ENCODE data around the gene PELI1.

Gene PELI1, protein sequence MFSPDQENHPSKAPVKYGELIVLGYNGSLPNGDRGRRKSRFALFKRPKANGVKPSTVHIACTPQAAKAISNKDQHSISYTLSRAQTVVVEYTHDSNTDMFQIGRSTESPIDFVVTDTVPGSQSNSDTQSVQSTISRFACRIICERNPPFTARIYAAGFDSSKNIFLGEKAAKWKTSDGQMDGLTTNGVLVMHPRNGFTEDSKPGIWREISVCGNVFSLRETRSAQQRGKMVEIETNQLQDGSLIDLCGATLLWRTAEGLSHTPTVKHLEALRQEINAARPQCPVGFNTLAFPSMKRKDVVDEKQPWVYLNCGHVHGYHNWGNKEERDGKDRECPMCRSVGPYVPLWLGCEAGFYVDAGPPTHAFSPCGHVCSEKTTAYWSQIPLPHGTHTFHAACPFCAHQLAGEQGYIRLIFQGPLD

DNA sequence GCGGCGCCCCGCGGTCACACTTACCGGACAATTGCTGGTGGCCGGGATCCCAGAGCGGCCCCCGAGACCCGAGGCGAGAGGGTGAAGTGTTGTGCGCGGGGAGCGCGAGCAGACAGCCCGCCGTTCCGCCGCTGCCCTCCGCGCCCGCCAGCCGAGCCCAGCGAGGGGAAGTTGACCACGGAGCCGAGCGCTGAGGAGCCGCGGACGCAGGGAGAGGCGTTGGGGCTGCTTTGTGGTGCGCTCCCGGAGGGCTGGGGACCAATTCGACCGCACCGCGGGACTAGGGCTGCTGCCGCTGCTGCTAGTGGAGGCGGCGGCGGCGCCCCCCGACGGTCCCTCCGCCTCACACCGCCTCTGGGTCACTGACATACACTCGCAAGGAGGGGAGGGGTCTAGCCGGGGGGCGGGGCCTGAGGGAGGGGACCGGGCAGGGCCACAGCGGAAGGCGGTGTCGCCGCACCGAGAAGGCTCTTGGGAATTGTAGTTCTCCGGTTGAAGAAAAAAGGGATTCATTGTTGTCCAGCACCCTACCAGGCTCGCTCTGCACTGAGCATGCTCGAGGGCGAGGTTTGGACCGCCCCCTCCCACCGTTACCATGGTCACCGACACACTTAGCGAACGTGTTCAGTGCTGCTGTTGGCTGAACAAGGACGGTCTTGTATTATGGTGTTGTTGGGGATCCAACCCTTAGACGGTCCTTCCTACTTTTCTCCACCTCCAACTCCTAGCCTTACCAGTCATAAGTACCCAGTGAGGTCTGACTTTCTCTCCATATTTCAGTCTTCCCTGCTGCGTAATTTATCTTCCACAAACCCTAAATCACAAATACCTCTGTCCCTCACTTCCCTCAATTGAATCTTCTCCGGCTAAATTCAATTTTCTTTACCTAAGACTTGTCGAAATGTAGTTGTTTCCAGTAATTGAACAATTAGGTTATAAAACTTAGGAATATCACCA lies at the start of gene PELI1:
TSS of gene PELI1 (minus strand) at position 364 of the 957 bp plus-strand sequence. CDS start 36,110 bp downstream, outside the sequence.
- DNase-seq: peak; percentile 98

DNA sequence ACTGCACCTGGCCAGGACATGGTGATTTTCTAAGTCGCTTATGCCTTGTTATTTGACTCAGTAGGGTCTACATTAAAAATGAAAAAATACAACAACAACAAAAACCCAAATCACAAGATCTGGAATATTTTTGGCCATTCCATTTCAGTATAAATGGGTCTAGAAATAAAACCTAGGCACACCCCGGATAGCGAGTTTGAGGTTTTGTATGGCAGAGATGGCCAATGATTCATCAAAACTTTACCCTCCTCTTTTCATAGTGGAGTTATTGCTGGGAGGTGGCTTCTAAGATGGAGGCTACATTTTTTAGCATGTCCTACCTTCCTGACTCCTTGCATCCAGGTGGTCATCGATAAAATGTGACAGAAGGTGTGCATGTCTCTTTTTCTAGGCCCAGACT lies 49.3 kb upstream of the PELI1 start:
- DNase-seq: no peak

DNA sequence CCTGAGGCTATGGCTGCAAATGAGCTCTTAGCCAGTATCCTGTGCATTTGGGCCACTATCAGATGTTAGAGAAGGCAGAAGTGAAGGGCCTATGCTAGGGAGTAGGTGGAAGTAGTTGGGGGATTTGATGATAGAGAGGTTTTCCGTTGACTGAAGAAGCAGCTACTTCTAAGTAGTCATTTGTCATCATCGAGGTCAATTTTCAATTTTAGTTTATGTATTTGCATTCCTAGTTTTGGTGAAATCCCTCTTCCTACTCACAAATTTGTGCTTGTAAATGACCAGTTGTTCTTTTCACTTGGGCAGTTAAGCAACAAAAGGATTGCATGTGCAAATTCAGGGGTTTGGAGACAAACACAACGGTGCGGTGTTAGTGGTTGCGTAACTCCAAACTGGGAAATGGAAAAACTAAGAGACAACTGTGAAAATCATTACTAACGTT lies 48.5 kb upstream of the PELI1 start:
- DNase-seq: no peak

DNA sequence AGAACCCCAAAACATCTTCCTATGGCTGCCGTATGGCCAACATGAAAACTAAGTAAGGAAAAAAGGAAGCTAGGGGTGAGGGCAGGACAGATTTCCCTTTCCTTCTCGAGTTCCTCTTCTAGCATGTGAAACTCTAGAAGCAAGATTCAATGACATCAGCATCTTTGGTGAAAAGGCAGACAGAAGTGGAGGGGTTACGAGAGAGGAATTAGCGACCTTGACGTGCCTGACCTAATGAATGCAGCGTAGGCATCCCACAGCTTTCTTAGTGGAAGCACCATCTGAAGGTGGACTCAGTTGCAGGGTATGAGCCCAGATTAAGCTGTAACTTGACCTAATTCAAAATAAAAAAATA lies 47.9 kb upstream of the PELI1 start:
- DNase-seq: no peak

DNA sequence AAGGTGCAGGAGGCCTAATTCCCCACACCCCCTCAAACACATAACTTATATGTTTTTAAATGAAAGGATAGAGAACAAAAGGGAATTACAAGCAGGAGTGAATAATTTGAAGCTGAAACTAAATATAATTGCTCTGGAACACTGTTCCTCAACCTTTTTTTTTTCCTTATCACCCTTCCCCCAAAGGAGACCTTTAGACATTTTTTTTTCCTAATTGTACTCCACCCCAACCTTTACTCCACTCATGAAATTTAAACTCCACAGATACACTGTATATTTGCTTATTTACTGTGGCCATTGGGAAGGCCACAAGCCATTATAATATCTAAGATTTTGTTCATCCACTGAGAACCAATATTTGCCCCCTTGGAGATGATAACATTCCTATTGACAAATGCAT lies 45.4 kb upstream of the PELI1 start:
- no peak for DNase-seq

DNA sequence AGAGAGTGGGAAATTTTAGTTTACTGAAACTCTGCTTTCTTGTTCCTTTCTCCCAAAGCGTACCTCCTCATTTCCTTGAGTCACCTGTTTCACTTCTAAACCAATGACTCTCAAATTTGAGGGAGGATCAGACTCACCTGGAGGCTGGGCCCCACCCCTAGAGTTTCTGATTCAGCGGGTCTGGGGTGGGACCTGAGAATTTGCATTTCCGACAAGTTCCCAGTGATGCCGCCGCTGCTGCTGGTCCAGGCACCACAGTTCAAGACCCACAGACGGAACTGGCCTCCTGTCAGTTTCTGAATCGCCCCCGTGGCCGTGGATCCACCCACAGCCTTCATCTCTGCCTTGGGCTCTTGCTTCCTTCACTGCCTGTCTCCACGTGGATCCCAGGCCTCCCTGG lies 44.9 kb upstream of the PELI1 start:
- DNase-seq: no peak

DNA sequence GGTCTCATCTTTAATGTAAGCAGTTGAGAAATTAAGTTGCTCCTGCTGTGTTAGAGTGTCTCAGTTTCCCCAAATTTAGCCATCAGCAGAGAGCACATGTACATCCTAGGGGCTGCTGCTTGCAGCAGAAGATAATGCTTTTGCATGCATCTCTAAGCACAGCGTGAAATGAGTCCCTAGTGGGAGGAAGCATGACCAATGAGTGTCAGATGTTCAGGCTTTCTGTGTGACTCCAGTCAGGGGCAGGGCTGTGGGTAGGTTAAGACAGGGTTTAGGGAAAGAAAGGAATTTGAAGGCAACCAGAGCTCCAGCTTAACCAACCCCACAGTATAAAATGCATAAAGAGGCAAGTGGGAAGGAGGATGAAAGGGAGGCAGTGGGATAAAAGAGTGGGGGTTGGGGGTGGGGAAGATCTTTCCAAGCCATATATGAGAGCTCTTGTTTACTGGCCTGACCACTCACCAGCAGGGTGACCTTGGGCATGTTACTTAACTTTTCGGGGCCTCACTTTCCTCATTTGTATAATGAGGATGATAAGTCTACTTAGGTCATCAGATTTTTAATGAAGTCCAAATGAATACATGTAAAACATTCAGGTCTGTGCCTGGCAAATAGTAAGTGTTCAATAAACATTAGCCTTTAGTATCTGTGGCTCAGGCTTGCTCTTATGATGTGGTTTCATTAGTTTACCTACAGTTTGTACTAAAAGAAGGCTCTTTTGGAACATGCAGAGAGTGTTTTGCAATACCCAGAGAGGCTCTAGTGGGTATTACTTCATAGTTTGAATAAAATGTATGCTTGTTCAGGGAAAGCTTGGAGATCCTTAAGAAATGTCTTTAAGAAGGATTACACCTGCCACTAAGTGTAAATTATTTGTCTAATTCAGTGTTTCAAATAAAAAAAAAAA lies 42.7 kb upstream of the PELI1 start:
- DNase-seq: no peak

DNA sequence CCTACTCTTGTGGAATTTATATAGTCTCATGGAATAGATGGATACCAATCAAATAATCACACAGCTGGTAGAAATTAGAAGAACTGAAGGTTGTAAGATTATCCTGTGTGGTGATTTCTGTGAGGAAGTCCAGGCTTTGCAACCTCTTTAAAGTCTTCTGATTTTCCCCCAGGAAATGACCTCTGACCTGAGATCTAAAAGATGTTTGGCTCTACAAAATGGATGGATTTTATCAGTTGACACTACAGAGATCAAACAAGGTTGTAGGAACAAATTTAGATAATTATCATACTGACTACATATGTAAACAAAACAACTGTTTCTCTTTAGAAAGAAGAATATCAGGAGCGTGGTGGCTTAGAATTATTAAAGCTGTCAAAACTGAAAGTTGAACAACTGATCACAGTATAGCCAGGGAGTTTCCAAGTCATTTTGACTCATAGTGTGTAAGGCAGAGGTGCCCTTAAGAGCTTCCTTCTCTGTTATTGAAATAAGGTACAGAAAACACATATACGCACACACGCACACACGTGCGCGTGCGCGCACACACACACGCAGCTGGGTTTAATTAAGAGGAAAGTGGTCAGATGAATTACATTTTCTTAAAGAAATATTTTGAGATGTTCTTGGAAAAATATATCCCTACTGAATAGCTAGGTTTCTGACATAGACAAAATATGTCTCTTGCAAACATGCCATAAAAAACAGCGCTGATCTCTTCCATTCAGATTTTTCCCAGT lies 35.5 kb upstream of the PELI1 start:
- no peak for DNase-seq

DNA sequence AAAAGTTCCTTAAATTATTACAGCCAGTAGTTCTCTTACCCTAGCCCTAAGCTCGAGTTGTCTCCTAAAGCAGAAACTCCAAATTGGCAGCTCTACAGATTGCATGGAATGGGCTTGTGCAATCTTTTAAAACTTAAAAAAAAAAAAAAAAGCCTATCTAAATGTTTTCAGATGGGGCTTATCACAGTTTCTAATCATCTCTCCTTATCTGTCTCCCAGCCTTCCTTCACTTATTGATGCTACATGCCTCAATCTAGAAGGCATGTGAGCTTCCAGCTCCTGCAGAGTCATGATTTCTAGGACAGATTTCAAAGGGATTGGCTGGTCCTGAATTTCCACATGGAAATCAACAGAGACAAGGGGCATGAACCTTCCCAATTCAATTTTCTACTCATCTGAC lies 33.1 kb upstream of the PELI1 start:
- no peak for DNase-seq

DNA sequence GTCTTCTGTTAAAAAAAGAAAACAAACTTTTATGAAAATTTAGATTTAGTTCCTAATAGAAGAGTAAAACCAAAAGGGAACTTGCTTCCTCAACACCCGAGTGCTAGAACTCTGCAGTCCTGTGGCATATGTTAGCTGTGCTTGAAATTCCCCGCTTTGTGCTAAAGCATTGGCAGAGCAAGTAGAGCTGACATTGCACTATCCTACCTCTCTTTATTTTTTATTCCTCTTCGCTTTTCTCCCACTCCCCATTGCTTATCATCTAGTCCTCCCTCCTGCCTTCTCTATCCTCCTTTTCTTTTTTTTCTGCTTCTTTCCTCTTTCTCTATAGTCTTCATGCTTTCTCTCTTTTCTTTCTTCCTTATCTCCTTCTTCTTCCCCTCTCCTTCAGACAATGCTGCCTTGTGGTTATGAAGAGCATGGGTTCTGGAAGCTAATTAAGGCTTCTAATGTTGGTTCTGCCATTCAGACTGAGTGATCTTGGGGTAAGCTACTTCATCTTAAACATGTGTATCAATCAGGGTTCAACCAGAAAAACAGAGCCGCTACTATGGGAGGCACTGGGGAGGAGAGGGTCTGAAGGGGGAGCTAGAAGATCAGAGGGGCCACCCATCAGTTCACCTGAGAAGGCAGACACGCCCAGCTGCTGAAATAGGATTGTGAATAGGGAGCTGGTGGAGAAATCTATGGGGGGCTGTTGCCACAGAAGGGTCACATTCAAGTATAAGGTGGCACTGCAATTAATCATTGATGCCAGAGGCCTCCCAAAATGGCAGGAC lies 31.4 kb upstream of the PELI1 start:
- DNase-seq: no peak

DNA sequence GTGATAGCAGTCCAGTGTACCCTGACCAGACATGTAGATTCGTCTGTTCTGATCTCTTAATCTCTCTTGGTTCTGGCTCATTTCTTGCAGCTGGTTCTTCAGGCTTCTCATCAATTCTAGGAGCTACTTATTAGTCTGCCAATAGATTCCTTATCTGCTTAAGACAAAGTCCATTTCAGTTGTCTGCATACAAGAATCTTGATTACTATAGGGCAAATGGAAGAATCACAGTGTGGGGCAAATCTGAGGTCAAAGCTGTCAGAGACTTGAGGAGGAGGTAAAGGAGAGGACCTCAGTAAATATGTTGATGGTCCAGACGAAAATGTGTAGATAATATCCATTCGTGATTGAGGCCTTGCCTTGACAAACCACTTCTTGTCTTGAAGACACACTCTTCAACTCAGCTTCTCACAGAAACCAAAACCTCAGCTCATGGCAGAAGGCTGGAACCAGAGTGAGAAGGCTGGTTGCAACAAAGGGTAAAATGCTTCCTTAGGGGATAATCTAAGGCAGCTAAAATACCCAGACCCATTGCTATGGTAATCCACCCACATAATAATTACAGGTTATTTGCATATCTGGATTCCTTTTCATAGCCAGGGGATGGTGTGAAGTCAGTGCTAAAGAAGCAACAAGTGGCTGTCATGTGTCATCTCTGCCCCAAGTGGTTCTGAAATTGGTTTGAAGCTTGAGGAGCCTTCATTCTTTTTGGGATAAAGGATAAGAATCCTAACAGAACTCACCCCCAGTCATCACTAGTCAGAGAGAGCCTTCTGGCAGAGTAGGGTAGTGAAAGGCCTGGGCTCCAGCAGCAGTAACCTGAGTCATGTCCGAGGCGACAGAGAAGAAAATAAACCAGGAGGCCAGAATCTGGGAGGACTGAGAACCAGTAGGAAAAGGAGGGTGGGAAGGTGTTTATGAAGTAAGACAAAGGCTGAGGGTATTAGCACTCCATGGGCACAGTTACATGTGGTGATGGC lies 29.2 kb upstream of the PELI1 start:
- DNase-seq: no peak

DNA sequence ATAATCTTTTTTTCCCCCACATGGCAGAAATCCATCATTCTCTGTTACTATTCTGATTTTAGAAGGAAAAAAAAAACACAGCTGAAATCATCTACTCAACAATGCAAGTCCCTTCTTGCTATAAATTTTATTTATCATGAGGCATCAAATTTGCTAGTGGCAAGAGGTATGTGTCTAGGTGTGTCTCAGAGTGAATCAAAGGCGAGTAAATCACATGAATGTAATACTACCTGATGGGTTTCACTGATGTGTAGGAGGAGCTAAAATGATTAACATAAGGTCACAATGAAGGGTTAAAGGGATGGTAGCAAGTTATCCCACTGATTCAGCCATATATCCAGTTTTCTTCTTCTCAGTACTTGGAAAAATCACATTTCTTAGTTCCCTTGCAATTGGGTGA lies 24.5 kb upstream of the PELI1 start:
- DNase-seq: no peak

DNA sequence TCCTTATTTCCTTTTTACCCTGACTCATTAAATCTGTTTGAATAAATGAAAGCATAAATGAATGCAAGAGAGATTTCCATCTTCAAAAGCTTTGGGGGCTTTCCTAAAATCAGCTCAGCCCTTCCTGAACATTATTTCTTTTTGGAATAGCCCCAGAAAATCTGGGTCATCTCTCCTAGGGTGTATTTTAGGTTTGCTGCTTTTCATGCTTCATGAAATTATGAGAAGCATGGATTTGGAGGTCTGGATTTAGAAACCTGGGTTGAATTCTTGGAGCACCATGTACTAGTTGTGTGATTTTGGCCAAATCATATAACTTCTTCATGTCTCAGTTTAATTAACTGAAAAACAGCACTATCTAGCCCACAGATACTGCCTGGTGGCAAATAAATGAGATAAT lies 24.0 kb upstream of the PELI1 start:
- DNase-seq: no peak

DNA sequence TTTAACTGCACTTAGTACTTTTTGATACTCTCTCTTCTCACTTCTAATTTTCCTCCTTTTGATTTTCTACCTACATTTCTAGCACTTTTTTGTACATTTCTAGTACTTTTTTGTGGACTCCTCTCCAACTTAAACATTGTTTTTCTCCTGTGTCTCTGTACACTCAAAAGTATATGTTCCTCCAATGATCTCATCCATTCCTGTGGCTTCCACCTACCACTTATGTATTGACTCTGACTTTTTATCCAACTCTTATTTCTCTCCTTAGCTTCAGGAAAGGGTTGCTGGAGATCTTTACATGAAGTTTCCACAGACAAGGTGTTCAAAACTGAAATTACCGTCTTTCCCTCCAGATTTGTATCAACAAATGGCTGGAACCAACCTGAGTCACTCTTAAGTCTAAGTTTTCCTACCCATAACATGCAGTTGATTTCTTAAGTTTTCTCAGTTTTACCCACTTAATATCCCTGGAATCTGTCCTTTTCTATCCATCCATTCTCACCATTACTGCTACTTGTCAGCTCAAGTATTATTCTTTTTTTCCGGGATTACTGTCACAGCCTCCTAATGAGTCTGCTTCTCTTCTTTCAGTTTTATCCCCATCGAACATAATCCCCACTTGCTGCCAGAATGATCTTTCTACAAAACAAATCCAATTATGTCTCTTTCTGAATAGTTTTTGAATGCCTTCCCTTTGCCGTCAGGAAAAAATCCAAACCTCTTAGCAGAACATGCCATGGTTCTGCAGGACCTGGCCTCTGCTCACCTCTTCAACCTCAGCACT lies 22.6 kb upstream of the PELI1 start:
- DNase-seq: no peak

DNA sequence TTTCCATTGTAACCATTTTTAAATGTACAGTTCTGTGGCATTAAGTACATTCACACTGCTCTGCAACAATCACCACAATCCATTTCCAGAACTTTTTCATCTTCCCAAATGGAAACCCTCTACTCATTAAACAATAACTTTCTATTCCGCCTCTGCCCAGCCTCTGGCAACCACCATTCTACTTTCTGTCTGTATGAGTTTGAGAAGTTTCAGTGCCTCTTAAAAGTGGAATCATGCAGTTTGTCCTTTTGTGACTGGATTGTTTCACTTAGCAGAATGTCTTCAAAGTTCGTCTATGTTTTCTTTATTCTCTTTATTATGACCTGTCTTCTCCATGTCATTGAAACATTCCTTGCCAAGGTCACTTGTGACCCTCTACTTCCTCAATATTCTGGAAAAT lies 22.0 kb upstream of the PELI1 start:
- no peak for DNase-seq

DNA sequence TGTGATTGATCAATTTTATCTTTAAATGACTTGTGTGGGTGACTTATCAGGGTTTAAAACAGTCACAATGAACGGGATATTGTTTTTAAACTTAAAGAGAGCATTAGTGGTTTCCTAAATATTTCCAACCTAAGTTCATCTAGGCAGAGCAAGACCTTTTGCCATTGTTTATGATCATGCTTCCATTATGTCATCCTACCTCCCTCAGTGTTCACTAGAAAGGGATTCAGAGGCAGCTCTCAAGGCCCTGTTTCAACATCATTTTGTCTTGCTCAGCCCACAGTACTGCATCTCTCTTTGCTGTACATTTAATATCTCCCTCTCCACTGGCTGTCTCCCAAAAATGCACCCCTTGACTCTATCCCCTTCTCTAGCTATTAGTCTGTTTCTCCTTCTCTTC lies 21.5 kb upstream of the PELI1 start:
- DNase-seq: no peak

DNA sequence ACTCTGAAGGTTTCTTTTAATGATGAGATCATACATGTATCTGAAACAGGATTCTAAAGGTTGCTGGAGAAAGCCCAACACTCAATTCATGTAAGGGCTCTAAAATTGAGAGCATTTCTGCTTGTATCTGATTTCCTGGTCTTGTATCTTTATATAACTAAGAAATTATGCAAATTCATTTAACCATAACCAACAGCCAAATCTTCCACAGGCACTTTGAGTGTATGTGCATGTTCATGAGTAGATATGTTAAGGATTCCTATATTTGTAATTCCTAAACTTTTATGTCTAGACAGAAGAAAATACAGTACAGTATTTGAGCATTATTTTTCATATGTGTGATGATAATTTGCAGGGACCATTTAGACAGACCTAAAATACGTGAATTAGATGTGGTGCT lies 20.4 kb upstream of the PELI1 start:
- DNase-seq: no peak

DNA sequence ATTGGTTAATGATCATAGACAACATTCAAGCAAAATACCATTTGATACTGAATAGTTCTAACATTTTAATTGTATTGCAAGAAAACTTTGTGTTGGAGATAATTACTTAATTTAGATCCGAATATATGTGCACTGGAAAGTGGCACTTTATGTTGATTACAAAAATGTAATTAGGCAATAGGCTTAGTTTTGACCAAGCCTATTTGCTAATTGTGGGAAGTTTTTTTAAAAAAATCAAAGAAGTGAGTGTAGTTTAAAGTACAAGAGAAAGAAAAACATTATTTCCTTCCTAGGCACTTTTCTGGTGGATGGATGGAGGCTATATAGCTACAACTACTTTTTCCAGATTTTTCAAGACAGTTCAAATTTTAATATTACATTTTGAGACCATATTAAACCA lies 18.3 kb upstream of the PELI1 start:
- no peak for DNase-seq

DNA sequence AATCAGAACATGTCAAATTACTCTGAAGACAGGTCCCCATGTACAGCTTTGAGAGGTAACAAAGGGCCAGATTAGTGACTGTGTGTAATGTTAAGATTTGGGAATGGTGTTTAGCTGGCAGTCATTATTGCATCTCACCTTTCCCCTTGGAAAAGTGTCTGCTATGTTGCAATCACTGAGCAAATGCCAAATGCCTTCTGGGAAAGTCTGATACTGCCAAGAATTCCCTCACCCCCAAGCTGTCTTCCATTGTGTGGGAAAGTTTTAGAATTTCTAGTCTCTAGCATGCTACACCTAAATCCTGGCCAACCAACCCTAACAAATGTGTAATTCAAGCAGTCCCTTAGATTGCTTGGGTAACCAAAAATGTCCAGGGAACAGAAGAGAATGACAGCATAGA lies 13.6 kb upstream of the PELI1 start:
- no peak for DNase-seq
